ENCODE measurements around the gene NTMT2. TPM values are rescaled to one million over a fixed set of nuclear protein-coding genes. Genes with fewer than 3 reads are reported as not detected.

Gene NTMT2
- total and polyA plus RNA-seq, 2 donors (not counting 1 experiment from before 2014, with no cell fraction given), result not detected

GRCh38 chr1:170174395-170174794 lies 28.6 kb downstream of the NTMT2 start:
- no peak overlapping the region for H3K4me3 ChIP-seq (ENCODE audit: control extremely low read depth in 1 of 5, extremely low read depth in 1 of 5, insufficient read depth in 1 of 5, low read depth in 2 of 5, low read length in 4 of 5)
- Mint-ChIP-seq H3K4me3 (no peak overlapping the region), H3K27ac (no peak overlapping the region), H3K27me3 (peaks cover 7% of the 10 kb centered on the region), H3K9me3 (ENCODE audit: insufficient read depth) (peaks cover 5% of the 10 kb centered on the region), H3K4me1 (no peaks in the 10 kb centered on the region)
- ATAC-seq (ENCODE audit: low read depth) (no peak), DNase-seq (no peak)
- H2AFZ ChIP-seq (ENCODE audit: insufficient read depth, low read depth, low read length, poor library complexity, severe bottlenecking), result no peak overlapping the region
- peaks cover 0 to 2% (median 1%) of the 10 kb centered on the region in 3 donors for H3K9me3 ChIP-seq (ENCODE audit: control extremely low read depth in 1 of 3, control insufficient read depth in 2 of 3, insufficient read depth in 1 of 3, low read length in 2 of 3)
- no peak overlapping the region for H3K9ac ChIP-seq (ENCODE audit: low read length)
- intact Hi-C loops (cut with micrococcal nuclease), result no loop called here
- H4K20me1 ChIP-seq (ENCODE audit: control insufficient read depth, insufficient read depth, low read length, poor library complexity, severe bottlenecking), result no peaks in the 10 kb centered on the region
- ChIA-PET CTCF (no interaction called here), POLR2A (no interaction called here)
- no peaks in the 10 kb centered on the region for H3K79me2 ChIP-seq (ENCODE audit: control insufficient read depth, insufficient read depth, low read length)
- no peak overlapping the region for H3K4me2 ChIP-seq (replicated peaks; ENCODE audit: low read depth, low read length, poor library complexity, severe bottlenecking)
- TF ChIP-seq EZH2 (IDR thresholded peaks at IDR 0.05; ENCODE audit: borderline replicate concordance, insufficient read depth, low read depth, low read length, poor library complexity, severe bottlenecking), result no peak
- TF ChIP-seq, protein P1, sequence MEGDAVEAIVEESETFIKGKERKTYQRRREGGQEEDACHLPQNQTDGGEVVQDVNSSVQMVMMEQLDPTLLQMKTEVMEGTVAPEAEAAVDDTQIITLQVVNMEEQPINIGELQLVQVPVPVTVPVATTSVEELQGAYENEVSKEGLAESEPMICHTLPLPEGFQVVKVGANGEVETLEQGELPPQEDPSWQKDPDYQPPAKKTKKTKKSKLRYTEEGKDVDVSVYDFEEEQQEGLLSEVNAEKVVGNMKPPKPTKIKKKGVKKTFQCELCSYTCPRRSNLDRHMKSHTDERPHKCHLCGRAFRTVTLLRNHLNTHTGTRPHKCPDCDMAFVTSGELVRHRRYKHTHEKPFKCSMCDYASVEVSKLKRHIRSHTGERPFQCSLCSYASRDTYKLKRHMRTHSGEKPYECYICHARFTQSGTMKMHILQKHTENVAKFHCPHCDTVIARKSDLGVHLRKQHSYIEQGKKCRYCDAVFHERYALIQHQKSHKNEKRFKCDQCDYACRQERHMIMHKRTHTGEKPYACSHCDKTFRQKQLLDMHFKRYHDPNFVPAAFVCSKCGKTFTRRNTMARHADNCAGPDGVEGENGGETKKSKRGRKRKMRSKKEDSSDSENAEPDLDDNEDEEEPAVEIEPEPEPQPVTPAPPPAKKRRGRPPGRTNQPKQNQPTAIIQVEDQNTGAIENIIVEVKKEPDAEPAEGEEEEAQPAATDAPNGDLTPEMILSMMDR (IDR thresholded peaks at IDR 0.05), result no peak
- H3K27me3 ChIP-seq (replicated peaks in 1 of 4; ENCODE audit: control extremely low read depth in 1 of 4, control insufficient read depth in 3 of 4, insufficient read depth in 4 of 4, low read length in 3 of 4), result no peaks in the 10 kb centered on the region
- H3K4me1 ChIP-seq (ENCODE audit: control insufficient read depth in 2 of 2, insufficient read depth in 2 of 2, low read length in 2 of 2), result no peaks in the 10 kb centered on the region
- WGBS (ENCODE audit: insufficient coverage), result 93% methylated on average over 5 of the region's 7 CpGs
- H3K27ac ChIP-seq (ENCODE audit: low read length in 2 of 2), result no peak overlapping the region
- no peaks in the 10 kb centered on the region for H3K36me3 ChIP-seq (replicated peaks in 1 of 2; ENCODE audit: control extremely low read depth in 1 of 2, control insufficient read depth in 1 of 2, extremely low read depth in 1 of 2, insufficient read depth in 2 of 2, low read length in 1 of 2)

DNA sequence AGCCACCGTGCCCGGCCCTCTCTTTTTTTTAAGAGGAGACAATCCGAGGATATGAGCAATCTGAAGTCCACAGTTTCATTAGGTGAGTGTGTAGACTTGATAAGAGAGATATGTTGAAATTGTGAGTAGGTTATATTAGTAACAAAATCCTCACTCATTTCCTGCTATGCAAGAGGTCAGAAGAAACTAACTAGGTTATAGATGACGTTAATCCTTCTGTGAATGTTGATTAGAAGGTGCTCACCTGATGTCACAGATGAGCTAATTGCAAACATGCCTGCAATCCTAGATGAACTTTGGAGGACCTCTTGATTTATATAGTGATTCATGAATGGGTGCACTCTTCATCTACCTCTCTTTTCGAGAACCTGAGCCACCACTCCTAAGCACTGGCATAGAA lies 29.3 kb downstream of the NTMT2 start:
- Mint-ChIP-seq H3K4me3 (no peak overlapping the region), H3K27me3 (peaks cover 7% of the 10 kb centered on the region), H3K4me1 (no peaks in the 10 kb centered on the region), H3K9me3 (ENCODE audit: insufficient read depth) (peaks cover 5% of the 10 kb centered on the region), H3K27ac (no peak overlapping the region)
- H3K9ac ChIP-seq (ENCODE audit: low read length), result no peak overlapping the region
- WGBS (ENCODE audit: insufficient coverage), result 94% methylated on average over 2 of the region's 5 CpGs
- intact Hi-C loops (cut with micrococcal nuclease), result no loop called here
- H3K27me3 ChIP-seq (replicated peaks in 1 of 4; ENCODE audit: control extremely low read depth in 1 of 4, control insufficient read depth in 3 of 4, insufficient read depth in 4 of 4, low read length in 3 of 4), result no peaks in the 10 kb centered on the region
- no peak overlapping the region for H3K4me2 ChIP-seq (replicated peaks; ENCODE audit: low read depth, low read length, poor library complexity, severe bottlenecking)
- no peak for TF ChIP-seq EZH2 (IDR thresholded peaks at IDR 0.05; ENCODE audit: borderline replicate concordance, insufficient read depth, low read depth, low read length, poor library complexity, severe bottlenecking)
- TF ChIP-seq, protein P1 (IDR thresholded peaks at IDR 0.05), result no peak
- no peak overlapping the region for H3K4me3 ChIP-seq (ENCODE audit: control extremely low read depth in 1 of 5, extremely low read depth in 1 of 5, insufficient read depth in 1 of 5, low read depth in 2 of 5, low read length in 4 of 5)
- CTCF ChIA-PET, result no interaction called here
- DNase-seq (no peak), ATAC-seq (ENCODE audit: low read depth) (no peak)
- H3K4me1 ChIP-seq (ENCODE audit: control insufficient read depth in 2 of 2, insufficient read depth in 2 of 2, low read length in 2 of 2), result no peaks in the 10 kb centered on the region
- peaks cover 0 to 2% (median 1%) of the 10 kb centered on the region in 3 donors for H3K9me3 ChIP-seq (ENCODE audit: control extremely low read depth in 1 of 3, control insufficient read depth in 2 of 3, insufficient read depth in 1 of 3, low read length in 2 of 3)
- no peak overlapping the region for H3K27ac ChIP-seq (ENCODE audit: low read length in 2 of 2)
- H3K79me2 ChIP-seq (ENCODE audit: control insufficient read depth, insufficient read depth, low read length), result no peaks in the 10 kb centered on the region
- no peaks in the 10 kb centered on the region for H3K36me3 ChIP-seq (replicated peaks in 1 of 2; ENCODE audit: control extremely low read depth in 1 of 2, control insufficient read depth in 1 of 2, extremely low read depth in 1 of 2, insufficient read depth in 2 of 2, low read length in 1 of 2)
- no peaks in the 10 kb centered on the region for H4K20me1 ChIP-seq (ENCODE audit: control insufficient read depth, insufficient read depth, low read length, poor library complexity, severe bottlenecking)
- POLR2A ChIA-PET, result no interaction called here
- H2AFZ ChIP-seq (ENCODE audit: insufficient read depth, low read depth, low read length, poor library complexity, severe bottlenecking), result no peak overlapping the region
